ENCODE data around the gene RHEBL1.

Gene RHEBL1

GRCh38 chr12:49040364-49040855, 29.4 kb downstream of the RHEBL1 start:
- Mint-ChIP-seq H3K36me3 (ENCODE audit: low read depth) (peaks cover 99% of the 10 kb centered on the region), H3K4me1 (ENCODE audit: low read depth) (no peaks in the 10 kb centered on the region)

GRCh38 chr12:49039421-49040363, 30.1 kb downstream of the RHEBL1 start:
- Mint-ChIP-seq H3K27me3 (no peaks in the 10 kb centered on the region), H3K9me3 (no peaks in the 10 kb centered on the region), H3K36me3 (ENCODE audit: low read depth) (peaks cover 99% of the 10 kb centered on the region), H3K4me1 (ENCODE audit: low read depth) (no peaks in the 10 kb centered on the region), H3K4me3 (no peak overlapping the region), H3K27ac (no peak overlapping the region)
- DNase-seq = no peak

More at GRCh38 chr12:49040364-49040855, 29.4 kb downstream of the RHEBL1 start:
- Mint-ChIP-seq H3K9me3 (no peaks in the 10 kb centered on the region), H3K27me3 (no peaks in the 10 kb centered on the region), H3K27ac (no peak overlapping the region), H3K4me3 (no peak overlapping the region)
- DNase-seq = no peak

DNA sequence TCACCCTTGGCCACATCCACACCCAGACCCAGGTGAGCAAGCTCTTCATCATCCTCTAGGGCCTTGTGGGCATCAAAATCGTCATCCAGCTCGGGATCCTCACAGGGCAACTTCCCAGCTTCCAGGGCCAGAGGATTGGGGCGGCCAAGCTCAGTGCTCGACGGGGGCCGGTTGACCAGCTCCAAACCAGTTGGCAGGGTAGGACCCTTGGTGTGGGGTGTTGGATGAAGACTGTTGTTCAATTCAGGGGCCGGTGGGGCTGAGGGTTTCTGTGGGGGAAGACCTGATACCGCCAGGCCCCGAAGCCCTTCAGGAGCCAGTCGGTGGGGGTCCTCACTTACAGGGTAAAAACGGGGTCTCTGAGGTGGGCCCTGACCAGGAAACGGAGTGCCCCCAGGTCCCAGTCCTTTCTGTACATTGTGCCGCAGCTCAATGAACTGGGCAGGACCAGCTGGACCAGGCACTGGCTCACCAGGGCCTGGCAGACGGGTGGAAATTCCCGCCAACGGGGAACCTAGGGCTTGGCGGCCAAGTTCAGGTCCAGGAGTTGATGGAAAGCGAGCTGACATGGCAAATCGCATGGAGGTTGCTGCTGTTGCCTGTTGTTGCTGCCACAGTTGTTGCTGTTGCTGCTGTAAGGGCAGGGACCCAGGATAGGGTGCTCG, 31.4 kb downstream of the RHEBL1 start:
- no peaks in the 10 kb centered on the region for H3K4me1 Mint-ChIP-seq (ENCODE audit: low read depth)
- H3K27ac Mint-ChIP-seq = no peak overlapping the region
- H3K36me3 Mint-ChIP-seq (ENCODE audit: low read depth) = peaks cover 99% of the 10 kb centered on the region
- no peaks in the 10 kb centered on the region for H3K9me3 Mint-ChIP-seq
- no peak overlapping the region for H3K4me3 Mint-ChIP-seq
- DNase-seq = no peak
- no peaks in the 10 kb centered on the region for H3K27me3 Mint-ChIP-seq

GRCh38 chr12:49037947-49038237, 31.9 kb downstream of the RHEBL1 start:
- DNase-seq = no peak
- Mint-ChIP-seq H3K36me3 (ENCODE audit: low read depth) (peaks cover 99% of the 10 kb centered on the region), H3K4me1 (ENCODE audit: low read depth) (no peaks in the 10 kb centered on the region)

DNA sequence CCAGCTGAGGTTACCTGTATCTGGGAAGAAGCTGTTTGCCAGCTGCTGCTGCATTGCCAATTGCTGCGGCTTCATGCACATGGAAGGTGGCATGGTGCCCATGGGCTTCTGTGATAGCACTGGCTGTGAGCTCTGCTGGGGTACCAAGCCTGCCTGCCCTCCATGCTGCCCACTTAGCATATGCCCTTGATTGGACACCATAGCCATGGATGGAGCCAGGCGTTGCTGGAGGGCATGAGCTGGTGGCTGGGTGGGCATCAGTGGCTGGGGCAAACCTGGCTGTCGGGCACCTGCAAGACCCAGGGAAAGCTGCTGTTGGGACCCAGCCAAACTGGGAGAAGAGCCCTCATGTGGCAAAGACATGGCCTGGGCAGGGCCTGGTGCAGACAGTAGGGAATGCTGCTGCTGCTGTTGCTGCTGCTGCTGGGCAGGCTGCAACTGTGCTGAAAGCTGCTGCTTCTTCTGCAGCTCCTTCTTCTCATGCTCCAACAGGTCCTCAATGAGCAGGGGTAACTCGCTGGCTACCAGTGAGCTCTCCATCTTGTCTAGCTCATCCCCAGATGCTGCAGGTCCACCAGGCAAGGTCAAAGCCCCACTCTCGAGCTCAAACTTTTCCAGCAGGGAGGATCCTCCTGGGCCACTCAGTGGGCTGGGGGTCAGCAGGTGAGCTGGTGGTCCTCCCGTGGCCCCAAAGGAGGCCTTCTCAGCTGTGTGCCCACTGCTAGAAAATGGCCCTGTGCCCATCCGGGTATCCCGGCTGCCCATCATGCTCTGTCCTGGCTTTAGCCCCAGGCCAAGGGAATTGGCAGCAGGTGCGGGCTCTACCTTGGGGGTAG, 32.5 kb downstream of the RHEBL1 start:
- Mint-ChIP-seq H3K27me3 (no peaks in the 10 kb centered on the region), H3K27ac (no peak overlapping the region), H3K4me3 (no peak overlapping the region), H3K9me3 (no peaks in the 10 kb centered on the region), H3K36me3 (ENCODE audit: low read depth) (peaks cover 99% of the 10 kb centered on the region), H3K4me1 (ENCODE audit: low read depth) (no peaks in the 10 kb centered on the region)
- DNase-seq = no peak

More at GRCh38 chr12:49037947-49038237, 31.9 kb downstream of the RHEBL1 start:
- no peaks in the 10 kb centered on the region for H3K9me3 Mint-ChIP-seq
- no peak overlapping the region for H3K4me3 Mint-ChIP-seq
- no peaks in the 10 kb centered on the region for H3K27me3 Mint-ChIP-seq
- no peak overlapping the region for H3K27ac Mint-ChIP-seq

GRCh38 chr12:49036029-49036428, 33.8 kb downstream of the RHEBL1 start:
- Mint-ChIP-seq H3K9me3 (no peaks in the 10 kb centered on the region), H3K27me3 (no peaks in the 10 kb centered on the region)

GRCh38 chr12:49034286-49034622, 35.5 kb downstream of the RHEBL1 start:
- Mint-ChIP-seq H3K9me3 (no peaks in the 10 kb centered on the region), H3K4me3 (no peak overlapping the region), H3K36me3 (ENCODE audit: low read depth) (peaks cover 95% of the 10 kb centered on the region), H3K27ac (no peak overlapping the region), H3K27me3 (no peaks in the 10 kb centered on the region), H3K4me1 (ENCODE audit: low read depth) (no peaks in the 10 kb centered on the region)
- no peak for DNase-seq

More at GRCh38 chr12:49036029-49036428, 33.8 kb downstream of the RHEBL1 start:
- no peak overlapping the region for H3K27ac Mint-ChIP-seq
- DNase-seq = no peak
- H3K36me3 Mint-ChIP-seq (ENCODE audit: low read depth) = peaks cover 97% of the 10 kb centered on the region
- no peak overlapping the region for H3K4me3 Mint-ChIP-seq
- no peaks in the 10 kb centered on the region for H3K4me1 Mint-ChIP-seq (ENCODE audit: low read depth)

DNA sequence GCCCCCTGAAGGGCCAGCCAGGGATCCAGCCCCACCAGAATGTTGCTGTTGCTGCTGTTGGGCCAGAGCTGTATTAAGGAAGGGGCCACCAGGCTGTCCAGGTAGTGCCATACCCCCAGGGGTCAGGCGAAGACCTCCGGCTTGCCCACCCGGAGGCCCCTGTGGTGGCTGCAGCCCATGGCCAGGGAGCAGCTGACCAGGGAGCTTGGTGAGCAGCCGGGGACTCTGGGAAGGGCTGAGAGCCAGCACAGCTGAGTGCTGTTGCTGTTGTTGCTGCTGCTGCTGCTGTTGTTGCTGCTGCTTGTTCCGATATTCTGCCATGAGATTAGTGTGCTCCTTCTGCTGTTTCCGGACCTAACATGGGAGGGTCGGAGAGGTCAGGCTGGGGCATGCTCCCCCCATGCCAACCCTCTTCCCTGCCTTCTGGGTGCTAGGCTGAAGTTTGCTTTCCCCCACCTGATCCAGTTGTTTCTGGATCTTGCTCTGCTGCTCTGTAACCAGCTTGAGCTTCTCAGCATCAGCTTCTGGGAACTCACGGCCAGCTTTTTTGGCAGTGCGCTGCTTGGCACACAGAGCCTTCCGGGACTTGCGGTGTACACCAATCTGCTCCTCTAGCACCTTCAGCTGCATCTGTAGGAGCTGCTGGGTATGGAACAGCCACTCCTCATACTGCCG, 36.0 kb downstream of the RHEBL1 start:
- H3K36me3 Mint-ChIP-seq (ENCODE audit: low read depth) = peaks cover 95% of the 10 kb centered on the region
- no peaks in the 10 kb centered on the region for H3K4me1 Mint-ChIP-seq (ENCODE audit: low read depth)
- H3K9me3 Mint-ChIP-seq = no peaks in the 10 kb centered on the region
- DNase-seq = no peak
- no peak overlapping the region for H3K27ac Mint-ChIP-seq
- H3K4me3 Mint-ChIP-seq = no peak overlapping the region
- no peaks in the 10 kb centered on the region for H3K27me3 Mint-ChIP-seq

GRCh38 chr12:49032679-49033447, 36.9 kb downstream of the RHEBL1 start:
- Mint-ChIP-seq H3K27ac (no peak overlapping the region), H3K36me3 (ENCODE audit: low read depth) (peaks cover 95% of the 10 kb centered on the region), H3K9me3 (no peaks in the 10 kb centered on the region), H3K27me3 (no peaks in the 10 kb centered on the region), H3K4me1 (ENCODE audit: low read depth) (no peaks in the 10 kb centered on the region), H3K4me3 (no peak overlapping the region)
- DNase-seq = no peak

DNA sequence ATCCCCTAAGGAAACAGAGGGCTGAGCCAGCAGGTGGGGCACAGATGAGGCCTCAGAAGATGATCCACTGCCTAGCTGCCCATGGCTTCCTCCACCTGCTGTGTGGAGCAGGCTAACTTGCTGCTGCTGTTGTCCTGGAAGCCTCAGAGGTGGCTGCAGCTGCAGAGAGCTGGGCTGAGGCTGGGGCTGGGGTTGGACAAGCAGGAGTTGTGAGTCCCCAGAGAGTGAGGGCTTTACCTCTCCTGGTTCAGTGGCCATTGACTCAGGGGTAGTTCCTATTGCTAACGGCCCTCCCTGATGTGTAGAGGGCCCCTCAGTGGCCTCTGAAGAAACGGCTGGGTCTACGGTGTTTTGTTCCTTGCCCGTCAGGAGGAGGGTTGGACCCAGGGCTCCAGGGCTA, 37.5 kb downstream of the RHEBL1 start:
- Mint-ChIP-seq H3K4me1 (ENCODE audit: low read depth) (no peaks in the 10 kb centered on the region), H3K27me3 (no peaks in the 10 kb centered on the region), H3K36me3 (ENCODE audit: low read depth) (peaks cover 95% of the 10 kb centered on the region), H3K4me3 (no peak overlapping the region), H3K9me3 (no peaks in the 10 kb centered on the region), H3K27ac (no peak overlapping the region)
- no peak for DNase-seq

- no peak for DNase-seq
- Mint-ChIP-seq H3K4me1 (ENCODE audit: low read depth) (no peaks in the 10 kb centered on the region), H3K4me3 (no peak overlapping the region), H3K36me3 (ENCODE audit: low read depth) (peaks cover 95% of the 10 kb centered on the region), H3K9me3 (no peaks in the 10 kb centered on the region), H3K27me3 (no peaks in the 10 kb centered on the region), H3K27ac (no peak overlapping the region)
Measured at GRCh38 chr12:49031573-49032161, 38.1 kb downstream of the RHEBL1 start.

- H3K9me3 Mint-ChIP-seq = no peaks in the 10 kb centered on the region
- peak; percentile 31 for DNase-seq
- H3K27ac Mint-ChIP-seq = no peak overlapping the region
- peaks cover 96% of the 10 kb centered on the region for H3K36me3 Mint-ChIP-seq (ENCODE audit: low read depth)
- no peak overlapping the region for H3K4me3 Mint-ChIP-seq
- peaks cover 2% of the 10 kb centered on the region for H3K4me1 Mint-ChIP-seq (ENCODE audit: low read depth)
- no peaks in the 10 kb centered on the region for H3K27me3 Mint-ChIP-seq
Measured at GRCh38 chr12:49030714-49031572, 38.8 kb downstream of the RHEBL1 start.
